ENCODE data around the gene ARID2. TPM values are rescaled to one million over a fixed set of nuclear protein-coding genes. Genes with fewer than 3 reads are reported as not detected.

ARID2 gene
- total and polyA plus RNA-seq, 2 of the 13 experiments (the other 11 are each of a cell fraction or from before 2014, with no cell fraction given) = 15.9 to 22.2 TPM

GRCh38 chr12:45944771-45945170 is 215.3 kb downstream of the ARID2 start (continued):
- TF ChIP-seq MLXIP (CRISPR knock-in tag; IDR thresholded peaks at IDR 0.05; ENCODE audit: borderline replicate concordance) (no peak), HIC2 (CRISPR knock-in tag; IDR thresholded peaks at IDR 0.05; ENCODE audit: low read depth) (no peak), SRSF1 (optimal IDR thresholded peaks at IDR 0.05; ENCODE audit: low read depth, low read length) (no peak), CBX2 (IDR thresholded peaks at IDR 0.05; ENCODE audit: low read depth, low read length) (no peak), CBX2 (CRISPR knock-in tag; IDR thresholded peaks at IDR 0.05; ENCODE audit: low read depth) (no peak), ATM (IDR thresholded peaks at IDR 0.05; ENCODE audit: borderline replicate concordance) (no peak), NONO (IDR thresholded peaks at IDR 0.05) (no peak), NONO (CRISPR knock-in tag; conservative IDR thresholded peaks at IDR 0.05) (no peak)

- ChIA-PET CTCF (ENCODE audit: low intra/inter-chr PET ratio, low total read pairs) (no interaction called here), POLR2A (no interaction called here)
- 92% methylated on average over 1 of the region's 1 CpG for WGBS (ENCODE audit: low lambda C conversion rate)
- no peaks in the 10 kb centered on the region for H3K27me3 ChIP-seq (ENCODE audit: control insufficient read depth in 1 of 2, insufficient read depth in 2 of 2, low read length in 2 of 2)
- H3K9ac ChIP-seq (ENCODE audit: insufficient read depth, low read depth, low read length) = no peak overlapping the region
- H3K79me2 ChIP-seq (ENCODE audit: insufficient read depth, low read length) = no peaks in the 10 kb centered on the region
- FAIRE-seq (no peak), DNase-seq (ENCODE audit: low spot score) (no peak), ATAC-seq (no peak)
- no peaks in the 10 kb centered on the region for H3K4me1 ChIP-seq (ENCODE audit: insufficient read depth, low read length)
- no peak overlapping the region for H2AFZ ChIP-seq (ENCODE audit: low read length)
- no peaks in the 10 kb centered on the region; the same call in 1 of the 2 replicates for H4K20me1 ChIP-seq (ENCODE audit: insufficient read depth, low read length)
- peaks cover 11 to 59% of the 10 kb centered on the region in 2 experiments for H3K36me3 ChIP-seq (replicated peaks in 1 of 2; ENCODE audit: control insufficient read depth in 1 of 2, insufficient read depth in 2 of 2, low read length in 2 of 2)
- H3K9me3 ChIP-seq (ENCODE audit: low read length) = no peaks in the 10 kb centered on the region
- BruUV-seq (replicated peaks) = no TSS peak
- H3K27ac ChIP-seq (ENCODE audit: extremely low read length, insufficient read depth, low read length) = no peak overlapping the region
- no peak overlapping the region for H3K4me2 ChIP-seq (ENCODE audit: low read depth, low read length)
- H3K4me3 ChIP-seq (replicated peaks in 1 of 3; ENCODE audit: insufficient read depth in 1 of 3, low read depth in 2 of 3, low read length in 3 of 3) = no peak overlapping the region
- in situ Hi-C loops (cut with HindIII; ENCODE audit: extremely low pct_ligation_motif_present, low pct_unique_long_range_greater_than_20kb) = no loop called here
- intact Hi-C loops (cut with micrococcal nuclease; ENCODE audit: unreplicated experiment) = no loop called here
- TF ChIP-seq ZNF563 (CRISPR knock-in tag; IDR thresholded peaks at IDR 0.05) = no peak
- TF ChIP-seq SOX6 (IDR thresholded peaks at IDR 0.05) = no peak
- TF ChIP-seq SOX6 (CRISPR knock-in tag; IDR thresholded peaks at IDR 0.05) = no peak
- TF ChIP-seq ARID4A (CRISPR knock-in tag; IDR thresholded peaks at IDR 0.05; ENCODE audit: borderline replicate concordance) = no peak
- TF ChIP-seq ZNF501 (CRISPR knock-in tag; IDR thresholded peaks at IDR 0.05) = no peak
- no peak for TF ChIP-seq NFYC (CRISPR knock-in tag; IDR thresholded peaks at IDR 0.05)
- no peak for TF ChIP-seq NFE2L1 (CRISPR knock-in tag; IDR thresholded peaks at IDR 0.05; ENCODE audit: borderline replicate concordance)
- TF ChIP-seq LCORL (IDR thresholded peaks at IDR 0.05) = no peak
- TF ChIP-seq LCORL (CRISPR knock-in tag; IDR thresholded peaks at IDR 0.05) = no peak
Observed at GRCh38 chr12:45946435-45946834, 216.9 kb downstream of the ARID2 start.

All from HepG2 (cell line).